GM18507 (cell line): ENCODE measurements around the gene HYOU1.
A peak's percentile ranks its signal among the peaks of the same experiment; 100 is the strongest.
"Not testable (repeated sequence)": the region's sequence is repeated elsewhere in the genome, so short reads cannot be mapped to it uniquely, and the experiment has no call there.

Experiments used
- DNase-seq: peaks from one replicate; pipeline ENCODE4 v3.0.0; 2011; ENCODE audit warnings: low read depth; ENCODE audit not compliant: insufficient read length; ENCODE audit errors: extremely low spot score
- FAIRE-seq: peaks from 2 replicates; lab custom pipeline; 2011; peaks lifted over from hg19 to GRCh38; lab: Jason Lieb, UNC

HYOU1 gene

GRCh38 chr11:119088406-119088805 is 31.4 kb upstream of the HYOU1 start:
- FAIRE-seq (no peak), DNase-seq (no peak)

- FAIRE-seq: no peak
- no peak for DNase-seq
These were observed 30.8 kb upstream of the HYOU1 start for GRCh38 chr11:119087747-119088241.

GRCh38 chr11:119087123-119087522 is 30.1 kb upstream of the HYOU1 start:
- no peak for DNase-seq
- no peak for FAIRE-seq

- FAIRE-seq (no peak), DNase-seq (no peak)
These were observed 28.4 kb upstream of the HYOU1 start for GRCh38 chr11:119085437-119085847.

- FAIRE-seq (peak; percentile 93), DNase-seq (peak; percentile 81)
These were observed 27.8 kb upstream of the HYOU1 start, which contains the start of gene HMBS for GRCh38 chr11:119084663-119085436. HMBS (plus strand) TSS chr11:119084881; CDS start chr11:119085034, 153 bp downstream.

GRCh38 chr11:119081682-119082260 is 24.8 kb upstream of the HYOU1 start:
- no peak for FAIRE-seq

GRCh38 chr11:119078675-119079420 is 21.8 kb upstream of the HYOU1 start:
- FAIRE-seq: no peak
- DNase-seq: no peak

More at GRCh38 chr11:119081682-119082260, 24.8 kb upstream of the HYOU1 start:
- no peak for DNase-seq

- DNase-seq: no peak
- FAIRE-seq: no peak
These were observed 20.8 kb upstream of the HYOU1 start for GRCh38 chr11:119077839-119078238.

GRCh38 chr11:119067371-119068222 is 10.6 kb upstream of the HYOU1 start, which contains the start of gene VPS11:
VPS11 (plus strand) TSS chr11:119067818; CDS start chr11:119067824, 6 bp downstream.
- peak; percentile 97 for DNase-seq
- peak; percentile 95 for FAIRE-seq

GRCh38 chr11:119065369-119065768 is 8.4 kb upstream of the HYOU1 start:
- FAIRE-seq: peak; percentile 73
- no peak for DNase-seq

- DNase-seq (no peak), FAIRE-seq (no peak)
These were observed 5.8 kb upstream of the HYOU1 start for GRCh38 chr11:119062779-119063178.

GRCh38 chr11:119061256-119061655 is 4.3 kb upstream of the HYOU1 start:
- FAIRE-seq: no peak

GRCh38 chr11:119059128-119059527 is 2.1 kb upstream of the HYOU1 start:
- not testable (repeated sequence) for FAIRE-seq

More at GRCh38 chr11:119061256-119061655, 4.3 kb upstream of the HYOU1 start:
- DNase-seq: no peak

GRCh38 chr11:119056421-119056999 is 495 bp downstream of the HYOU1 start:
- peak; percentile 54 for FAIRE-seq
- DNase-seq: peak; percentile 23

More at GRCh38 chr11:119059128-119059527, 2.1 kb upstream of the HYOU1 start:
- DNase-seq: not testable (repeated sequence)

GRCh38 chr11:119055901-119056300 is 1.1 kb downstream of the HYOU1 start:
- DNase-seq: no peak
- no peak for FAIRE-seq

GRCh38 chr11:119054418-119054817 is 2.6 kb downstream of the HYOU1 start:
- FAIRE-seq (no peak), DNase-seq (no peak)

- peak; percentile 54 for FAIRE-seq
- DNase-seq: no peak
These were observed 4.7 kb downstream of the HYOU1 start for GRCh38 chr11:119052163-119052814.
